Measurements from ENCODE around the gene MT1HL1.

Gene MT1HL1

GRCh38 chr1:236966636-236967035 lies 37.6 kb downstream of the MT1HL1 start:
- no peak for DNase-seq

GRCh38 chr1:236963920-236964319 lies 40.3 kb downstream of the MT1HL1 start:
- DNase-seq: no peak

GRCh38 chr1:236959112-236959511 lies 45.1 kb downstream of the MT1HL1 start:
- no peak for DNase-seq

- DNase-seq: no peak
These were observed 47.0 kb downstream of the MT1HL1 start for GRCh38 chr1:236957235-236957634.
